ENCODE results near the gene VPS18. TPM values are rescaled to one million over a fixed set of nuclear protein-coding genes. Genes with fewer than 3 reads are reported as not detected.

VPS18 gene
- total RNA-seq, 1 experiment from 2014 or later: 23.8 TPM

DNA sequence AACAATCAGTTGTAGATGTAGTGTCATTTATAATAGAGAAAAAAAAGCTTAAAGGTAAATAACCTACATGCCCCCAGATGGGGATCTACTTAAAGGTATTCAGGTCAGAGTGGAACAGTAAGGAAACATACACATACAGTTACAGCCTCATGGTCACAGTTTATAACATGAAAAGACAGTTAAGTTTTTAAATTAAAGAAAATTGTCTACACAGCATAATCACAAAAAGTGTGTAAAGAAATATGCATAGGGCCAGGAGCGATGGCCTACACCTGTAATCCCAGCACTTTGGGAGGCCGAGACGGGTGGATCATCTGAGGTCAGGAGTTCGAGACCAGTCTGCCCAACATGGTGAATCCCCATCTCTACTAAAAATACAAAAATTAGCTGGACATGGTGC lies 27.1 kb upstream of the VPS18 start:
- no peaks in the 10 kb centered on the region for H3K36me3 ChIP-seq (ENCODE audit: insufficient read depth, low read length, poor library complexity, severe bottlenecking)
- no peak overlapping the region for H3K27ac ChIP-seq (ENCODE audit: low read depth, low read length, poor library complexity, severe bottlenecking)
- H3K4me1 ChIP-seq (ENCODE audit: insufficient read depth, low read length, poor library complexity, severe bottlenecking): no peaks in the 10 kb centered on the region
- H3K4me3 ChIP-seq (ENCODE audit: low read depth, low read length, poor library complexity, severe bottlenecking): no peak overlapping the region
- ChIA-PET POLR2A (ENCODE audit: low non-redundant PET) (no interaction called here), CTCF (no interaction called here)
- no peak for DNase-seq (ENCODE audit: low spot score)
- no peaks in the 10 kb centered on the region for H3K9me3 ChIP-seq (ENCODE audit: low read depth, low read length, poor library complexity, severe bottlenecking)
- intact Hi-C loops (cut with micrococcal nuclease; ENCODE audit: unreplicated experiment): no loop called here
- BruUV-seq (replicated peaks): no TSS peak
- no peaks in the 10 kb centered on the region for H3K27me3 ChIP-seq (replicated peaks; ENCODE audit: insufficient read depth, low read depth, low read length, poor library complexity)
- TF ChIP-seq CTCF (conservative IDR thresholded peaks at IDR 0.05; ENCODE audit: low read depth, low read length): no peak

DNA sequence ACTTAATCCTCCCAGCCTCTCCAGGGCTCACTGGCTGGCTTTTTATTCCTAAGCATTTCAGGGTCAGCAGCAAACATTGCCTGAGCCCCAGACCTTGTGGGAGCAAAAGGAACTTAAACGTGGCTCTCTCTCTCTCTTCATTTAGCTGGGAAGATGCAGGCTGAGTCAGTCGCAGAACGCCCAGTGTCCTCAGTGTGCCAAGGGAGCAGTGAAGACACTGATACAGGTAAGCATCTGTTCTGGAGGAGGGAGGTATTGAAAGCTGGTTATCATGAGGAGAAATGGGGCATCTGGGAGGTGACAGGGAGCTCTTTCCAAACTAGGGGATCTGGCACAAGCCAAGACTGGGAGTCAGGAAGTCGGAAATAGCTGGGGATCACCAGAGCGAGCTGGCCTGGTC lies 24.6 kb upstream of the VPS18 start:
- TF ChIP-seq EZH2 (IDR thresholded peaks at IDR 0.05; ENCODE audit: borderline replicate concordance, low read depth, low read length, poor library complexity, severe bottlenecking): no peak
- TF ChIP-seq CTCF (conservative IDR thresholded peaks at IDR 0.05; ENCODE audit: low read depth, low read length): no peak
- Histone ChIP-seq H3K36me3 (ENCODE audit: insufficient read depth, low read length, poor library complexity, severe bottlenecking) (no peaks in the 10 kb centered on the region), H3K4me3 (ENCODE audit: low read depth, low read length, poor library complexity, severe bottlenecking) (no peak overlapping the region), H3K27me3 (replicated peaks; ENCODE audit: insufficient read depth, low read depth, low read length, poor library complexity) (no peaks in the 10 kb centered on the region), H3K9me3 (ENCODE audit: low read depth, low read length, poor library complexity, severe bottlenecking) (no peaks in the 10 kb centered on the region), H3K4me1 (ENCODE audit: insufficient read depth, low read length, poor library complexity, severe bottlenecking) (peaks cover 4% of the 10 kb centered on the region), H3K27ac (ENCODE audit: low read depth, low read length, poor library complexity, severe bottlenecking) (no peak overlapping the region)
- CTCF ChIA-PET: interaction anchor here (0.9 to 2.5 kb wide), 3 partner anchors 10 to 23 kb away, joined by 3 to 19 read pairs (median 5); no protein-coding TSS in a partner anchor
- BruUV-seq (replicated peaks): no TSS peak
- POLR2A ChIA-PET (ENCODE audit: low non-redundant PET): no interaction called here
- no peak for DNase-seq (ENCODE audit: low spot score)
- intact Hi-C loops (cut with micrococcal nuclease; ENCODE audit: unreplicated experiment): no loop called here

DNA sequence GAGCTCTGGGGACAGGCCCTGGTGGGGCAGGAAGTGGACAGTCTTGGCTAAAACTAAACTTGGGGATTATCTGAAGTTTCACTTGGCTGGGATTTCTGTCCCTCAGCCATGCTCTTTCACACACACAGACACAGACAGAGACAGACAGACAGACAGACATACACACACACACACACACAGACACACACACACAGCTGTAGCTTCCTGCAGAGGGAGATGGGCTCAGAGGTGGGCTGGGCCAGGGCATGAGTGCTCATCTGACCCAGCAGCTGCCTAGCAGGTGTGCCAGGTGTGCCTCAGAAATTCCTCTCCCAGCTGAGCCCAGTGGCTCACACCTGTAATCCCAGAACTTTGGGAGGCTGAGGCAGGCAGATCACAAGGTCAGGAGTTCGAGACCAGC lies 23.5 kb upstream of the VPS18 start:
- Histone ChIP-seq H3K9me3 (ENCODE audit: low read depth, low read length, poor library complexity, severe bottlenecking) (no peaks in the 10 kb centered on the region), H3K36me3 (ENCODE audit: insufficient read depth, low read length, poor library complexity, severe bottlenecking) (no peaks in the 10 kb centered on the region), H3K4me3 (ENCODE audit: low read depth, low read length, poor library complexity, severe bottlenecking) (no peak overlapping the region), H3K4me1 (ENCODE audit: insufficient read depth, low read length, poor library complexity, severe bottlenecking) (peaks cover 4% of the 10 kb centered on the region), H3K27me3 (replicated peaks; ENCODE audit: insufficient read depth, low read depth, low read length, poor library complexity) (no peaks in the 10 kb centered on the region), H3K27ac (ENCODE audit: low read depth, low read length, poor library complexity, severe bottlenecking) (no peak overlapping the region)
- TF ChIP-seq EZH2 (IDR thresholded peaks at IDR 0.05; ENCODE audit: borderline replicate concordance, low read depth, low read length, poor library complexity, severe bottlenecking) (no peak), CTCF (conservative IDR thresholded peaks at IDR 0.05; ENCODE audit: low read depth, low read length) (no peak)
- CTCF ChIA-PET: interaction anchor here (1.4 to 2.5 kb wide), 2 partner anchors 11 to 13 kb away, joined by 5 to 19 read pairs; no protein-coding TSS in a partner anchor
- intact Hi-C loops (cut with micrococcal nuclease; ENCODE audit: unreplicated experiment): no loop called here
- no peak for DNase-seq (ENCODE audit: low spot score)
- POLR2A ChIA-PET (ENCODE audit: low non-redundant PET): no interaction called here
- BruUV-seq (replicated peaks): no TSS peak

Measured in A673 (cell line).